Stimulated activated CD4-positive, alpha-beta T cell treated with anti-CD3 and anti-CD28 coated beads, Interleukin-15, amount 100 ng/mL, for 48 hours (primary cell): Measurements from ENCODE around the gene ZMIZ1.

Experiments
- DNase-seq, 2 donors: peaks; one replicate each; pipeline ENCODE4 v3.0.0-alpha.2; 2020; ENCODE audit warnings: low read depth in 2 of 2

The ZMIZ1 gene

DNA sequence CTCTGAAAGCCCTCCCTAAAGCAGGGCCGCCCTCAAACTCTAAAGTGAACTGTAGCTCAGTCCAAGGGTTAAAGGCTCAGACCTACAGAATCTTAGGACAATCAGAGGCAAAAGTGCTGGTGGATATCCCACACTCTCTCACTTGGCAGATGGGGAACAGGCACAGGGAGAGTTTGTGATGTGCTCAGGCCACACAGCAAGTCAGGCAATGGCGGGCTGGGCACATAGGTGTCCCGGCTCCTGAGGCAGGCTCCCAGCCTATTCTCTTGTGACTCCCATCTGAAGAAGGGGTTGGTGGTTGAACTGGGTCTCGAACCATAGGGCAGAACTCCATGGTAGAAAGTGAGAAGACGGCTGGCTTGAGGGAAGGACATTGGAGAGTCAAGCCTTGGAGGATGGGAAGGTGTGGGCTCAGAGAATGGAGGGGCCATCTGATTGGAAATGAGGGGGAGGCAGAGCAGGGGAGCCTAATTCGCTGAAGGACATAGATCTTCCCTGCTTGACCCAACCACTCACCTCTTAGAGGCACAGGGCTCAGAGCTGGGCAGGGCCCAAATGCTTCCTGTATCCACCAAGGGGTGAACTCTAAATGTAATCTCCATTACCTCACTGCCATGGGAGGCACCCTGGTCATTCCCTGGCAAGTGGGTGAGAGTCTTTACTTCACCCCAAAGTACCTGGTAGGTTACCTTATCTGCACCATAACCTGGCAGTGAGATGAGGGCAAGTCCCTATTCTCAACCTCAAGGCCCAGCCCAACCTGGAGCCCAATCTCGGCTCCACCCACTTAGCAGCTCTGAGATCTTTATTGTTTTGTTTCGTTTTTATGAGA, 4.9 kb upstream of the ZMIZ1 start:
- DNase-seq = no peak

GRCh38 chr10:79065091-79065551, 3.6 kb upstream of the ZMIZ1 start:
- DNase-seq = no peak

DNA sequence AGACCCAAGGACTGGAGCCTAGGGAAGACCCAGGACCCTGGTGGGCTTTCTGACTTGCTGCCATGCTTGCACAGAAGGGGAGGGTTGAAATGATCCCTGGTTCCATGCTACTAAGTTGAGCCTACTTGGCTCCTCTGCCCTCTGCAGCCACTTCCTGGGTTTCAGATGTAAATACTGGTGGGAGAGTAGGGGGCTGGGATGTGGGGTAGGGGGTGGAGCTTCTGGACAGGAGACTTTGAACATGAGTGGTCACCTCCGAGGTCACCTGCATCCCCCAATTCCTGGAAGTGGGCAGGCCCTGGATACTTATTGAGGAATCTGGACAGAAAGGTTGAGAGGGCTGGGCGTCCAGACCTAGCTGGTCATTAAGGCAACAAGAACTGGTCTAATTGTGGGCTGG, 2.9 kb upstream of the ZMIZ1 start:
- DNase-seq = no peak

- no peak for DNase-seq
These were observed 2.1 kb upstream of the ZMIZ1 start for GRCh38 chr10:79066411-79067240.

GRCh38 chr10:79067241-79068202, 1.2 kb upstream of the ZMIZ1 start:
- DNase-seq = peak; percentile 63 to 75

- DNase-seq = no peak
These were observed 584 bp upstream of the ZMIZ1 start for GRCh38 chr10:79068203-79068561.

DNA sequence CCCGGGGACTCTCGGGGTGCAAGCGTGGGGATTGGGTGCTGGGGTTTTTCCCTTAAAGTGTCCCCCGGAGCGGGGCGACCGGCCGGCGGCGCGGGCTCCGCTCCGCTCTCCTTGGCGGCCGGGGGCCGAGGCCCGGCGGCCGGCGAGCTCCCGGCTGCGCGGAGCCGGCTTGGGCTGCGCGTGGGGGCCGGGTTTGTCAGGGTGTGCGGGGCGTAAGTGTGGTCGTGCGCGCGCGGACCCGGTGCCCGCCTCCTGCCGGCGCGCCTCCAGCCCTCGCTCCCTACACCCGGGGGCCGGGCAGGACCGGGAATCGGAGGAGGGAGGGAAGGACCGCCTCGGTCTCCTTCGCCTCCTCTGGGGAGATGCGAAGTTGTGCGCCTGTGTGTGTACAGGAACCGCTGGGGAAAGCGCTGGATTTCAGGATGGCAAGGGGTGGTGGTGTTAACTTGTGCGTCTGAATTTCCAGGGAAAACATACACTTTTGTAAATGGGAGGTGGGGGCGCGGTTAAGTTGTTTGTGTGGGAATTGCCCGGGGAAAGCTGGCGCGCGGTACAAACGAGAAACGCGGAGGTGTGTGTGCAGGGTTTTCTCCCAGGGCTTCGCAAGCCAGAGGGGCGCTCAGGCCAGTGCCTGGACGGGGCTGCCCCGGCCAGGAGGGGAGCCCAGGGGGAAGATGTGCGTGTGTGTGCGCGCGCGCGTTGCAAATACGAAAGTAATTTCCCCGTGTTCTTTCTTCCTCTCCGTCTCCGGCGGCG, 737 bp downstream of the ZMIZ1 start:
- DNase-seq = no peak

DNA sequence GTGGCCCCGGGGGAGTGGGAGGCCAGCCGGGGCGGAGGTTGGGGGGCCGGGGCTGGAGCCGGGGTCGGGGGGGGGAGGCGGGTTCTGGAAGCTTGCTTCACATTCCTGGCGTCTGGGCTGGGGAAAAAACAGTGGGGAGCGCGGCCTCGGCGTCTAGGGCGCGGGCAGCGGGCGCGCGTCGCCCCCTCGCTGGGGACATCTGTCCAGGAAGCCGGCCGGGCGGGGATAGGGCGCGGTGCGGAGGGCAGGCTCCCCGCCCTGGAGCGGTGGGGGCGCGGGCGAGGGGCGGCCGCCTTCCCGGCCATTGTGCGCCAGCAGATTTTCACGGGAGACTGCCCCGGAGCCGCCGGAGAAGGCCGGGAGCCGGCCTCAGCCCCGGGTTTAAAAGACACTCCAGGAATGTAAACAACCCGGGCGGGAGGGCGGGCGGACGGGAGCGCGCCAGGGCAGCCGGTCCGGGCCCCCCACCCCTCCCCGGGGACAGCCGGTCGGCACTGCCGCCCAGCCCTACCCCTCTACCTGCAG, 1.4 kb downstream of the ZMIZ1 start:
- DNase-seq = no peak

DNA sequence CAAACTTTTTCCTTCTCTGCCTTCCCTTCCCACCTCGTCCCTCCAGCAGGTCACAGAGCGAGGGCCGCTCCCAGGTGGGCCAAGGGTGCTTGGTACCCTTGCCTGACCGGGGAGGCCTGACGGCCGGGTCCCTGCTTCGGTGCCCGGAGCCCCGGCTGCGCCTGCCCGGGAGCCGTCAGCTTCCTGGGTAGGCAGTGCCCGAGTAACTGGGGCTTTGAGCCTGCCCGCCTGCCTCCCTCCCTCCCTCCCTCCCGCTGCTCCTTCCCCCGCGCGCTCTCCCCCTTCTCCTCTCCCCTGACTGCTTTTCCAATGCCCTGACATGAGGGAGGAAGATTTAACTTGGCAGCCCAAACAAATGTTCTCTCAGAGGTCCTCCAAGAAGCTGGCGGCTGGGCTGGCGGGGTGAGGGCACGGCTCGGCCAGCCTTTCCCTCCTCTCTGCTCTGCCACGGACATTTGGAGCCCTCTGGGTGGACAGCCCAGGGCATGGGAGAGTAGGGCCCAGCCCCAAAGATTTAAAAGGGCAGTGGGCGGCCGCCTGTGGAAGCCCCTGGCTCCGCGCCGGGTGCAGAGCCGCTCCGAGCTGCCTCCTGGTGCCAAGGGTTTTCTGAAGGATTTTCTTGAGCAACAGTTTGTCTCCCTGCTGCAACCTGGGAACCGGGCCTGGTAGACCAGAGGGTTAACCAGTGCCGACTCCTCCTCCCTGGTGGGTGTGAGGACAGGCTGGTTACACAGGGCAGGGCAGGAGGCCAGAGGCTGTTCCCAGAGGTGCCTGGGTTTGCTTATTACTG, 2.0 kb downstream of the ZMIZ1 start:
- no peak for DNase-seq

GRCh38 chr10:79071396-79071923, 2.7 kb downstream of the ZMIZ1 start:
- no peak for DNase-seq

DNA sequence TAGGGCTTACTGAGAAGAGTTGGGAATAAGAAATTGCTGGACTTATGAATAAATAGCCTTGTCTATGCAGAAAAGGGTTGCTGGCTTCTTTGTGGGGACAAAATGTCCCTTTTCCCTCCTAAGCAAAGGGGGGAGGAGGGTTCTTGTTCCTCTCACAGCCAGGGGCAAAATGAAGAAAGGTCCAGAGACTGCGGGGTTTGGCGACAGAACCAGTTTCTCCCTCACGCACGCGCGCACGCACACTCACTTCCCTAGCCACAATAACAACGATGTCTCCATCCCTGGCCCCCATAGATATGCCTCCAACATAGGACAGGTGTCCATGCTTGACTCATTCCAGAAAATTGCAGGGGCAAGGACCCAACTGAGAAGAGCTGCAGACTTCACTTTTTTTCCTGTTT, 3.3 kb downstream of the ZMIZ1 start:
- no peak for DNase-seq

DNA sequence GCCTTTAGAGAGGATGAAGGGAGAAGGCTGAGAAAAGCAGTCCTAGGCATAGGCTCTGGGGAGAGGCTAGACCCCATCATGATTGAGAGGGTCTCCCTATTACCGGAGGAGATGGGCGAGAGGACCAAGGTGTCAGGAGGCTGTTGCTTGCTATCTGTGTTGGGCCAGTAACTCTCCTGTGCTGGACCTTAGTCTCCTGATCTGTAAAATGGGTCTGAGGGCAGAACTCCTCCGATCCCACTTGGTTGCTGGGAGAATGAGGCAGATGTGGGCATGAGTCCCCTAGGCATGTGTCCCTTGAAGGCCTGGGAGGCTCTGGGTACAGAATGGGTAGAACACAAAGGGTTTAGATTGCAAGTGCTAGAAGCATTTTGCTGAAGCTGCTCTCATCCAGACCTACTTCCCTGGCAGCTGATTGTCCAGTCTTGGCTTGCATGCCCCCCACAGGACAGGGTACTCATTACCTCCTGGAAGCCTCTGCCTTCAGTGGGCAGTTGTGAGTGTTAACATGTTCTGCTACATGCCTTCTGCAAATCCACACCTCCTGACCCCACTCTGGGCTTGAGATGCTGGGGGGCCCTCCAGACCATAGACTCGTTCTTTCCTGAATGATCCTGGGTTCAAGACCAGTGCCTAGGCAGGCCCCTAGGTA, 4.4 kb downstream of the ZMIZ1 start:
- DNase-seq = no peak

DNA sequence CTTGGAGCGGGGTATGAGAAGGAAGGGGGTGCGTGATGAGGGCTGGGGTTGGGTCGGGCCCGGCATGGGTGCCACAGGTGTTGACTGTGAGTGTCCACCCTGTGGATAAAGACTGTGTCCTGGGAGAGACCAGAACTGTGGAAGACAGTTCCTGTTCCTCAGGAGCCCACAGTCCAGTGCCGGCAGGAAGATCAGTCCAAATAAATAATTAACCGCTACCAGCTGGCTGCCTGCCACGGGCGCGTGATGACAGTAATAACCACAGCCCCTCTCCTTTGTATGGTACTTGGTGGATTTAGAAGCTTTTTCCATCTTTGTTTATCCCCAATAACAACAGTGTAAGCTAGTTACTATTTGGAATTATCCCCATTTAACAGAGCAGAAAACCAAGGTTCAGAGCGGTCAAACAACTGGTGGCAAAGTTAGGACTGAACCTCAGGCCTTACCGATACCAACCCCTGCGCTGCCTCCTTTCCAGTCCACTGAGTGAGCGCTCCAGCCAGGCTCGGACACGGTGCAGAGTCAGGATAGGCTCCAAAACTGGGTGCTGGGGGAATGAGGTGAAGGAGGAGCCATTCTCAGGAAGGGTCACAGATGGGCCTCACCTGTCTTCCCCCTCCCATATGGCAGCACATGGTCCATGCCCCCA, 5.1 kb downstream of the ZMIZ1 start:
- DNase-seq = no peak

DNA sequence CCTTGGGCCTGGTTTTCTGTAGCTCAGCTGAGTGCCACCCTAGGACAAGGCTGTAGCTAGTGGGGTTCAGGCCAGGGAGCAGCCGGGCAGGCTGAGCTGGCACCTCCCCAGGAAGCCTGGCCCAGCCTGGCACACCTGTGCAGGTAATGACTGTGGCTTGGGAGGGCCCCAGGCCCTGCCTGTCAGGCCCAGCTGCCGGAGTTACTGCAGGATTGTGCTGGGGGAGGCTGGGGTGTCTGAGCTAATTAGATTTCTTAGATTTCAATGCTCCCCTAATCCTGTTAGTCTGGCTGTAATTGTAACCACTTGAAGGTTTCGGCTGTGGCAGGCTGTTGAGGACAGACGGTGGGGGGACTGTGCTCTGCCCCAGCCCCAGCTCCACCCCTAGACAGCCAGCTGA, 6.0 kb downstream of the ZMIZ1 start:
- no peak for DNase-seq

DNA sequence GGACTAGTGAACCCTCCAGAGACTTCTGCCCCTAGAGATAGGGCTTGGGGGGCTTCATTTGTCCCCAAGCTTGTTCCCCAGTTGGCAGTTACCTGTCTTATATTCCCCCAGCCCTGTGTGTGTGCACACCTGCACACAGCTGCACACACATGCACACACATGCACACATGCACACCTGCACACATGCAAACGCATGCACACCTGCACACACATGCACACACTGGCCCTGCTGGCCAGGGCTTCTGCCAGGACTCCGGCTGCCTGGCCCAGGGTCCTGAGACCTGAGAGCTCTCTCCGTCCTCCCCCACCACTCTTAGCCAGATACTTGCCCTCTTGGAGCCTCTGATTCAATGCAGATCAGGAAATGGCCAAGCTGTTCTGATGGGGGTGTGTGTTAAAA, 6.7 kb downstream of the ZMIZ1 start:
- DNase-seq = no peak

DNA sequence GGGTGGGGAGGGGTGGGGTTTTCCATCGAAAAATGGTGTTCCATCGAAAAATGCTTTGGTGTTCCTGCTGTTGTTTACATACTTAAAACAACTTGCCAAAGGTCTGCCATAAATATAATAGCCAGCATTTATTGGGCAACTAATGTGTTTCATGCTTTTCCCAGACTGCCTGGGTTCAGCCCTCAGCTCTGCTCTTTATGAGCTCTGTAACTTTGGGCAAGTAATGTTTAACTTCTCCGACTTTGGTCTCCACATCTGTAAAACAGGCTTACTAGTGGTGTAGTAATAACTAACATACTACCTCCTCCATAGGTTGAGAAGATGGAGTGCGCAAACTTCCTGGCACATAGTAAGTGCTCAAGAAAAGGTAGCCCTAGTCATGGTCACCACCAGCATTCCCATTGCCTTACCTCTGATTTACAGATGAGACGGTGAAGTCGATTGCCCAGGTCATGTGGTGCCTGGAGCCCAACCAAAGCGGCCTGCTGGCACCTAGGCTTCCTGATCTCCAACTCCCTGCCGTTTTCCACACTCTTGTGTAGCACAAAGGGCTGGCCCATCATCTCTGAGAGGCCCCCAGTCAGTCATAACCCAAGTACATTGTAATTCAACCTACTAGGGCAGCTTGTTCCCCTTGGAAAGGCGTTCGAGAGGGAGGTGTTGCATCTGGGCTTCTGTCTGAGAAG, 8.9 kb downstream of the ZMIZ1 start:
- no peak for DNase-seq

DNA sequence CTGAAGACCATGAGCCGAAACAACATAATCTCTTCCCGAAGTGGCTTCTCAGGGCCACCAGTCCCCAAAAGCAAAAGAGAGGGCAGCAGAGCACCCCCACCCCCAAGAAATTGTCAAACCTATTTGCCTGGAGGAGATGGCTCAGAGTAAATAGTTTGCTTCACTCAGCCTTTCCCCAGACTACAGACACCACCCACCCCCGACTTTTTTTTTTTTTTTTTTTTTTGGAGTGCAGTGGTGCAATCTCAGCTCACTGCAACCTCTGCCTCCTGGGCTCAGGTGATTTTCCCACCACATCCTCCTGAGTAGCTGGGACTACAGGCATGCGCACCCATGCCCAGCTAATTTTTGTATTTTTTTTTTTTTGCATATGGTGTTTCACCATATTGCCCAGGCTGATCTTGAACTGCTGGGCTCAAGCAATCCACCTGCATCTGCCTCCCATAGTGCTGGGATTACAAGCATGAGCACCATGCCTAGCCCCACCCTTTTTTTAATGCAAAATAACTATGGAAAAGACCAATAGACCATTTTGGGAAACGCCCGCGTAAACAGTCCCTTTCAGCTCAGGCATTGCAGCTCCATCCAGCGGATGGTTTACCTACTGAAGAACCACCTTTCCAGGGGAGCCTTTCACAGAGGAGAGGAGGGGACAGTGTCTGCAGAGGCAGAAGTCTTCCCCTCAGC, 9.7 kb downstream of the ZMIZ1 start:
- DNase-seq = no peak

- no peak for DNase-seq
These were observed 10.3 kb downstream of the ZMIZ1 start for GRCh38 chr10:79079054-79079397.
